HepG2 (cell line): ENCODE measurements around the gene HIPK3.

Experiments used
- EZH2 ChIP-seq: conservative IDR thresholded peaks from 2 replicates; pipeline ENCODE4 v1.6.1; 2012; ENCODE audit warnings: mild to moderate bottlenecking, low read depth, low read length, moderate library complexity
- ZNF549 ChIP-seq: sonication (generic); formaldehyde crosslinking; IDR thresholded peaks from 2 replicates; pipeline ENCODE4 v1.5.0; 2020; ENCODE audit warnings: missing genetic modification reagents

GRCh38 chr11:33310720-33311500 lies 53.7 kb downstream of the HIPK3 start:
- TF ChIP-seq ZNF549 (CRISPR knock-in tag) = no peak
- no peak for TF ChIP-seq EZH2
